ENCODE measurements around the gene NOC2L. TPM values are rescaled to one million over a fixed set of nuclear protein-coding genes. Genes with fewer than 3 reads are reported as not detected.
"Not testable (repeated sequence)": the region's sequence is repeated elsewhere in the genome, so short reads cannot be mapped to it uniquely, and the experiment has no call there.

The NOC2L gene
- total RNA-seq: 35.9 TPM

- DNase-seq: peak; percentile 82
Observed at GRCh38 chr1:958823-959730, at the start of gene NOC2L. NOC2L (minus strand) TSS chr1:959256; CDS start chr1:959240, 16 bp downstream.

GRCh38 chr1:1006305-1007159 lies 47.5 kb upstream of the NOC2L start:
- DNase-seq: no peak

GRCh38 chr1:1005774-1006304 lies 46.8 kb upstream of the NOC2L start:
- no peak for DNase-seq

- peak; percentile 42 for DNase-seq
Observed at GRCh38 chr1:1004780-1005697, 46.0 kb upstream of the NOC2L start.

GRCh38 chr1:1004420-1004779 lies 45.3 kb upstream of the NOC2L start:
- no peak for DNase-seq

- no peak for DNase-seq
Observed at GRCh38 chr1:1003618-1004419, 44.8 kb upstream of the NOC2L start.

- no peak for DNase-seq
Observed at GRCh38 chr1:1001057-1001783, 42.2 kb upstream of the NOC2L start.

GRCh38 chr1:1000357-1001056 lies 41.5 kb upstream of the NOC2L start:
- DNase-seq: peak; percentile 65

GRCh38 chr1:999725-1000356 lies 40.8 kb upstream of the NOC2L start, which contains the start of gene HES4:
HES4 (minus strand) TSS chr1:1000097; CDS start chr1:999973, 124 bp downstream.
- DNase-seq: peak; percentile 85

- DNase-seq: no peak
Observed at GRCh38 chr1:998995-999724, 40.1 kb upstream of the NOC2L start.

- DNase-seq: no peak
Observed at GRCh38 chr1:998745-998994, 39.6 kb upstream of the NOC2L start.

- no peak for DNase-seq
Observed at GRCh38 chr1:997993-998744, 39.1 kb upstream of the NOC2L start.

GRCh38 chr1:997713-997992 lies 38.6 kb upstream of the NOC2L start:
- no peak for DNase-seq

- no peak for DNase-seq
Observed at GRCh38 chr1:996851-997712, 38.0 kb upstream of the NOC2L start.

GRCh38 chr1:995665-996633 lies 36.9 kb upstream of the NOC2L start:
- DNase-seq: no peak

- DNase-seq: not testable (repeated sequence)
Observed at GRCh38 chr1:994546-994945, 35.5 kb upstream of the NOC2L start.

All from skin of body (tissue), 2 donors.